LNCAP (cell line): Measurements from ENCODE around the gene COX17.

Experiments used
- TF ChIP-seq, protein P1 (sequence below): fragments of 450-650 bp; IDR thresholded peaks from 2 replicates; pipeline ENCODE4 v1.5.1; 2017; ENCODE audit warnings: mild to moderate bottlenecking

The COX17 gene

DNA sequence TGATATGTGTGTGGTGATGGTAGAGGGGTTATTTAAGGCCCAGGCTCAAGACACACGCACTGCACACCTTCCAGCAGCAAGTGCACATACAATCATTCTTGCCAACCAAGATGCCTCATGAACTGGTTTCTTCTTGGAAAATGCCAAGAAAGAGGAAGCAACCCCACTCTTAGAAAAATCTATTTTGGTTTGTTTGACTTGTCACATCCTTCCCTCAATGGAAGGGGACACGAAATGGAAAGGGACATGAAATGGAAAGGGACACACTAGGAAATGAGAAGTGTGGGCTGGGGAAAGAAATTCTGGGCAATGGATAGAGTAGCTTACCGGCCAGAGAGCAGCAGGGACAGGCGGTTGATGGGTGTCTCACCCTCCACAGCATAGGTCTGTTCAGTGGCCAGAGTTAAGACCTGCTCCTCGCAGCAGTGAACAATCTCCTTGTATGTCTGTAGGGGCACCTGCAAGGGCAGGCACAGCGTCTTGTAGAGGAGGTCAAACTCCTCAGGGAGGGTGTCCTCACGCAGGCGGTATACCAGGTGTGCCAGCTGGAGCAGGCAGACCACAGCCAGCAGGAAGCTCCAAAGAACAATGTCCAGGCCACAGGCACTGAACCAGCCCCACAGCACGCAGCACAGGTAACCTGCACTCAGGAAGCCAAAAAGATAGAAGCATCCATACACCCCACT lies 17.5 kb downstream of the COX17 start:
- TF ChIP-seq, protein P1, sequence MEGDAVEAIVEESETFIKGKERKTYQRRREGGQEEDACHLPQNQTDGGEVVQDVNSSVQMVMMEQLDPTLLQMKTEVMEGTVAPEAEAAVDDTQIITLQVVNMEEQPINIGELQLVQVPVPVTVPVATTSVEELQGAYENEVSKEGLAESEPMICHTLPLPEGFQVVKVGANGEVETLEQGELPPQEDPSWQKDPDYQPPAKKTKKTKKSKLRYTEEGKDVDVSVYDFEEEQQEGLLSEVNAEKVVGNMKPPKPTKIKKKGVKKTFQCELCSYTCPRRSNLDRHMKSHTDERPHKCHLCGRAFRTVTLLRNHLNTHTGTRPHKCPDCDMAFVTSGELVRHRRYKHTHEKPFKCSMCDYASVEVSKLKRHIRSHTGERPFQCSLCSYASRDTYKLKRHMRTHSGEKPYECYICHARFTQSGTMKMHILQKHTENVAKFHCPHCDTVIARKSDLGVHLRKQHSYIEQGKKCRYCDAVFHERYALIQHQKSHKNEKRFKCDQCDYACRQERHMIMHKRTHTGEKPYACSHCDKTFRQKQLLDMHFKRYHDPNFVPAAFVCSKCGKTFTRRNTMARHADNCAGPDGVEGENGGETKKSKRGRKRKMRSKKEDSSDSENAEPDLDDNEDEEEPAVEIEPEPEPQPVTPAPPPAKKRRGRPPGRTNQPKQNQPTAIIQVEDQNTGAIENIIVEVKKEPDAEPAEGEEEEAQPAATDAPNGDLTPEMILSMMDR = no peak

DNA sequence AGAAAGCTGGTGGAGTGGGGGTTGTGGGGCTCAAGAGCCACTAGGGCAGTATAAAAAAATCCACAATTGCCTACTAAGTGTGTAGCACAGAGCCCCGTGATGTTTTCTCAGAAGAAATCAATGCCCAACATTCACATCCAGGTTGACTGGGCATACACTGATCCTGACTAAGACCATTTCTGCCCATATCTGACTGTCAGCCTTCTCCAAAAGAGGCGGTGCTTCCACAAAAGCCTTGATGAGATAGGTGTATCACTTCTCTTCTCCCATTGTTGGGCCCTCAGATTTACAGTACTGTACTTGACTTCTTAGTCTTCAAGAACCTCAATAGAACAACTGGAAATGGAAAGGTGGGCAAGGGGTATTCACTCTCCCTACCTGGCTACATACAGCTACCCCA lies 18.2 kb downstream of the COX17 start:
- TF ChIP-seq, protein P1 = no peak

DNA sequence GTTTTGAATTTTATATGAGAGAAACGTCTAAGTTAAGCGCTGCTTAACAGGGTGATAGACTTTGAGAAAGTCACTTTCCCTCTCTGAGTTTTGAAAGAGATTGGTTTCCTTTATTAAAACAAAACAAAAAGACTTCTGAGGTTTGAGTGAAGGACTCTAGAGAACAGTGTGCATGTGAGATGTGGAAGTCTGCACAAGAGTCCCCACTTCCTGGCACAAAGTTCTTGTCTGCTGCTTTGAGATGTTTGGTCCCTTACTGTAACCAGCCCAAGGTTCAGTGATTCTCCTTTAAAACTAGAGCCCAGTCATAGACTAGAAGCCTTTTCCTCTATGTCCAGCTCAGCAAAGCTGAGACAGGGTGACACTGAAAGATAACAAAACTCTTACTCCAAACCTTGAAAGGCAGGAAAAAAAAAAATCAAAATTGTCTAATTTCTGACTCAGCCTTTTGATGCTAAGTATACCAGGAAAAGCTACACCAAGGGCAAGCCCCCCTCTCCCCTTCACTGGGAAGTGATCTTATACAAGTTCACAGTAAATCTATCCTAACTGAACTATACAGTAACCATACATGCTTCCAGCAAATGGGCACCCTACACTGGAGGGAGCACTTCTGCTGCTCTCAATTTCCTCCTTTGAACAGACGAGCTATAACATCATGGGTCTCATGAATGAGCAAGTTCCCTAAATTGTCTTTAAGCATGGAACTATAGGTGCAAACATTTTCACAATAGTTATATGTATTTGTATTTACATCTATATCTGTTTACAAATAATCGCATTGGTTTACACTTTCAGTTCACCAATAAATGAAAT lies 19.1 kb downstream of the COX17 start:
- TF ChIP-seq, protein P1 = no peak

DNA sequence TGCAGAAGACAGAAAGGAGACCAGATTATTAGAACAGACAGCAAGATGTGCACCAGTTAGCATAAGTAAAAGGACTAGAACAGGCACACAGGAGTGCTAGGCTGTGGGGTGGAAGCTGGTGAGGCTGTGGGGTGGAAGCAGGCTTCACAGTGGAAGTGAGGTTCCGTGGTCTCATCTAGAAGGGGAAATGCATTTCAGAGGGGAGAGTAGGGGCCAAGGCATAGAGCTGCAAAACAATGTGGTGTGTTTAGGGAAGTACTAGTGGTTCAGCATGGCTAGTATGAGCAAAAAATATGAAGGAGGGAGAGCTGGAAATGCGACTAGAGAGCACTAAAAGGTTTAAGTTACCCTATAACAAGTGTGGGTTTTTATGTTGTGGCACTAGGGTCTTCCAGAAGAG lies 23.3 kb downstream of the COX17 start:
- TF ChIP-seq, protein P1 = no peak

DNA sequence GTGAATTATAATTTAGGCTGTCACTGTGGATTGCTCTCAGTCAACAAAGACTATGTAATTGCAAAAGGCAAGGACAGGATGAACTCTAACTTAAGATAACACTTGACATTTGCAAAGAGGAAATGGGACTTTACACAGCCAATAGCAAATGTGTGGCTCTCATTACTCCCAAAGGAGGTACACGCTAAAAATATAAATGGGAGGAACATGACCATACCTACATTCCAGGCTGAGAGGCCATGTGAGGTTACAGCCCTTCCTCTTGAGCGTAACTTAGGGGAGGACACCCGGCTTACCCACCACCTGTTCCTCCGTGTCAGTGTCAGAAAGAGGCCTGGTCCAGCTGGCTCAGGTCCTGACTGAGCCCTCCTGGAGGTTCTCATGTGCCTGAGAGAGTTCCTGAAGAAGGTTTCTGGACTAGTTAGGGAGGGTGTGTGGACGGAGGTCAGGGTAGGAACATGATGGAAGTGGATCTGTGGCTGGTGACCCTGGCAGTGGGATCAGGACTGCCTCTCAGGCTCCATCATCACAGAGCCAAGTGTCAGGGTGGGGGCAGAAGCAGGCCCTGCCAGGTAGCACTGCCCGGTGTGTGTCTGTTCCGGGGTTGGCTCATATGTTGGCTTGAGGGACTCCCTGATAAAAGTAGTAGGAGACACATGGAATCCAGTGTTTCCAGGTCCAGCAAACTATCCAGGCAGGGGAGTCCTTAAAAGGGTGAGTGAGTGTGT lies 24.7 kb downstream of the COX17 start:
- TF ChIP-seq, protein P1 = no peak

DNA sequence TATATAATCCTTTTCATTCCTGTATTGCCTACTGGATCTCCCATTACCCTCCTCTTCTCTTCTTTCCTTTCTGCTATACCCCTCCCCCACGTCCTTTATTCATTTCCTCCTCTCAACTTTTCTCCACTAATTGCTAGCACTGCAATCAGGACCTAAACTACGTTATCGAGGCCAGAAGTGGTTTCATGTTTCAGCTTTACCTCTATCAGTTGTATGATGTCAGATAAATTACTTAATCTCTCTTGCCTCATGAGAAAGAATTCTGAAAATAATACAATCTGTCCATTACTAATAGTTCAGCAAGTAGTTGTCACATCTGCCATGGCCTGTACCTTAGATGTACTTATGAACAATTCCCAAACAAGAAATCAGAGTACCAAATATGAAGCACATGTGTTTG lies 27.4 kb downstream of the COX17 start:
- TF ChIP-seq, protein P1 = no peak

DNA sequence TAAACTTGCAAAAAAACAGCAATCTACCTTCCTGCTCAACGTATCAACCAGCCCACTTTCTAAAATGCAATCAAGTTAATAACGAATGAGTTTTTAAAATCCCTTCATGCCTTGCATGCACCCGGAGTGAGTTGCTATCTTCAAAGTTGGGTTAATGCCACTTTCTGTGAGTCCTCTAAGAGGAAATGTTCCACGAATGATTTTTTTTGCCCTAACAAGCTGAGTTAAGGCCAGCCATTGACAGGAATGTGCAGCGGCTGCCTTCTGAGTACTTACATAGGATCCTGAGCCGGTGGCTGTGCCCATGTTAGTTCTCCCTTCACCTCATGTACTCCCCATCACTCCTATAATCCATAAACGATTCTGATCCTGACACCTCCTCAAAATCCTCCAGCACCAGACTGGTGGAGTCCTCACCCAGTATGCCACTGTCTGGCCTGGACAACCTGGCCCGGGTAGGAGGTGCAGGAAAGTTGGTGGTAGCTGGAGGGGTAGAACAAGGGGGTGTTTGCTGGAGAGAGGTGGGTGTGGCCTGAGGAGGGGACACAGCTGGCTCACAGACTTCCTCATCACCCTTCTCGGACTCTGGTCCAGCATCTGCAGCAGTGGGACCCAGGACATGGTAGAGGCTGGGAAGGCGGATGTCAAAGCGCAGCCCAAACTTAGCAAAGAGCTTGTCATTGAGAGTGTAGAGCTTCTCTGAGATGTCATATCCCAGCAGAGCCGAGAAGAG lies 29.2 kb downstream of the COX17 start:
- TF ChIP-seq, protein P1 = no peak
